ENCODE data around the gene GNL3L.

- TF ChIP-seq POLR2A (IDR thresholded peaks at IDR 0.05), result no peak
- TF ChIP-seq CTCF (IDR thresholded peaks at IDR 0.05), result no peak
- no peak for TF ChIP-seq POLR2AphosphoS5 (IDR thresholded peaks at IDR 0.05)
Measured at GRCh38 chrX:54602563-54602962, 72.5 kb downstream of the GNL3L start.

All from prostate gland (tissue), 2 donors.